ENCODE measurements around the gene ACBD3.

GRCh38 chr1:226233806-226234205 is 47.3 kb upstream of the ACBD3 start:
- TF ChIP-seq CTCF (IDR thresholded peaks at IDR 0.05) (no peak), POLR2A (IDR thresholded peaks at IDR 0.05) (no peak)

Data from uterus (tissue), 2 donors.